ENCODE data around the gene TMEM232. TPM values are rescaled to one million over a fixed set of nuclear protein-coding genes. Genes with fewer than 3 reads are reported as not detected.

The TMEM232 gene
- total and polyA plus RNA-seq, 9 of the 15 experiments (the other 6 are each of a cell fraction or from before 2014, with no cell fraction given), result 0.09 to 2.2 (median 0.41) TPM

DNA sequence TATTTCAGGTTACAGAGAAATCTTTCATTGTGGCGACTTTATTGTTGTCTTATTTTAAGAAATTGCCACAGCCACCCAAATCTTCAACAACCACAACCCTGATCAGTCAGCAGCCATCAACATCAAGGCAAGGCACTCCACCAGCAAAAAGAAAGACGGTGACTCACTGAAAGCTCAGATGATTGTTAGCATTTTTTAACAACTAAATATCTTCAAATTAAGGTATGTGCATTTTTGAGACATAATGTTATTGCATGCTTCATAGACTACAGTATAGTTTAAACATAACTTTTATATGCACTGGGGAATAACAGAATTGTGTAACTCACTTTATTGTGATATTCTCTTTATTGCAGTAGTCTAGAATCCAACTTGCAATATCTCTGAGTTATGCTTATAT, 263.4 kb downstream of the TMEM232 start:
- TF ChIP-seq TCFL5 (CRISPR knock-in tag; conservative IDR thresholded peaks at IDR 0.05) (no peak), JUNB (CRISPR knock-in tag; conservative IDR thresholded peaks at IDR 0.05) (no peak), SOX6 (IDR thresholded peaks at IDR 0.05) (no peak), BACH1 (tag; IDR thresholded peaks at IDR 0.05) (no peak), MED1 (CRISPR knock-in tag; IDR thresholded peaks at IDR 0.05; ENCODE audit: borderline replicate concordance) (no peak), TRIM28 (IDR thresholded peaks at IDR 0.05) (no peak), ZNF134 (CRISPR knock-in tag; conservative IDR thresholded peaks at IDR 0.05) (no peak), ZNF239 (CRISPR knock-in tag; IDR thresholded peaks at IDR 0.05) (no peak), POLR2AphosphoS2 (IDR thresholded peaks at IDR 0.05; ENCODE audit: low read length) (no peak), ZNF23 (CRISPR knock-in tag; IDR thresholded peaks at IDR 0.05) (no peak)
- TF ChIP-seq, protein P1, sequence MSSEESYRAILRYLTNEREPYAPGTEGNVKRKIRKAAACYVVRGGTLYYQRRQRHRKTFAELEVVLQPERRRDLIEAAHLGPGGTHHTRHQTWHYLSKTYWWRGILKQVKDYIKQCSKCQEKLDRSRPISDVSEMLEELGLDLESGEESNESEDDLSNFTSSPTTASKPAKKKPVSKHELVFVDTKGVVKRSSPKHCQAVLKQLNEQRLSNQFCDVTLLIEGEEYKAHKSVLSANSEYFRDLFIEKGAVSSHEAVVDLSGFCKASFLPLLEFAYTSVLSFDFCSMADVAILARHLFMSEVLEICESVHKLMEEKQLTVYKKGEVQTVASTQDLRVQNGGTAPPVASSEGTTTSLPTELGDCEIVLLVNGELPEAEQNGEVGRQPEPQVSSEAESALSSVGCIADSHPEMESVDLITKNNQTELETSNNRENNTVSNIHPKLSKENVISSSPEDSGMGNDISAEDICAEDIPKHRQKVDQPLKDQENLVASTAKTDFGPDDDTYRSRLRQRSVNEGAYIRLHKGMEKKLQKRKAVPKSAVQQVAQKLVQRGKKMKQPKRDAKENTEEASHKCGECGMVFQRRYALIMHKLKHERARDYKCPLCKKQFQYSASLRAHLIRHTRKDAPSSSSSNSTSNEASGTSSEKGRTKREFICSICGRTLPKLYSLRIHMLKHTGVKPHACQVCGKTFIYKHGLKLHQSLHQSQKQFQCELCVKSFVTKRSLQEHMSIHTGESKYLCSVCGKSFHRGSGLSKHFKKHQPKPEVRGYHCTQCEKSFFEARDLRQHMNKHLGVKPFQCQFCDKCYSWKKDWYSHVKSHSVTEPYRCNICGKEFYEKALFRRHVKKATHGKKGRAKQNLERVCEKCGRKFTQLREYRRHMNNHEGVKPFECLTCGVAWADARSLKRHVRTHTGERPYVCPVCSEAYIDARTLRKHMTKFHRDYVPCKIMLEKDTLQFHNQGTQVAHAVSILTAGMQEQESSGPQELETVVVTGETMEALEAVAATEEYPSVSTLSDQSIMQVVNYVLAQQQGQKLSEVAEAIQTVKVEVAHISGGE (CRISPR knock-in tag; IDR thresholded peaks at IDR 0.05), result no peak
- 2% methylated on average over 2 of the region's 2 CpGs for WGBS (ENCODE audit: insufficient coverage, low coverage, missing lambda C conversion rate)
- BruUV-seq (replicated peaks), result no TSS peak
- H3K36me3 ChIP-seq (ENCODE audit: control insufficient read depth, insufficient read depth, low read length), result no peaks in the 10 kb centered on the region
- H4K20me1 ChIP-seq (replicated peaks; ENCODE audit: control insufficient read depth, insufficient read depth, low read length), result no peaks in the 10 kb centered on the region
- ChIA-PET CTCF (ENCODE audit: low intra/inter-chr PET ratio) (no interaction called here), POLR2A (no interaction called here)
- H3K4me2 ChIP-seq (ENCODE audit: insufficient read depth, low read length), result no peak overlapping the region
- DNase-seq (ENCODE audit: extremely low read depth in 1 of 4, low spot score in 3 of 4), result no peak
- no peak for ATAC-seq
- H3K9me1 ChIP-seq (ENCODE audit: control insufficient read depth, insufficient read depth, low read length), result no peaks in the 10 kb centered on the region
- no peak overlapping the region for H3K9ac ChIP-seq (ENCODE audit: insufficient read depth in 1 of 2, low read depth in 2 of 2, low read length in 2 of 2)
- H3K79me2 ChIP-seq (ENCODE audit: control insufficient read depth, insufficient read depth, low read length), result no peaks in the 10 kb centered on the region
- no peaks in the 10 kb centered on the region; the same call in none of the 2 replicates for H3K9me3 ChIP-seq (replicated peaks; ENCODE audit: control insufficient read depth, insufficient read depth, low read depth, low read length)
- in situ Hi-C loops (cut with MboI), result no loop called here
- H2AFZ ChIP-seq (ENCODE audit: low read depth, low read length), result no peak overlapping the region
- no peak overlapping the region for H3K27ac ChIP-seq (ENCODE audit: extremely low read depth, low read depth, low read length)
- no peaks in the 10 kb centered on the region for H3K27me3 ChIP-seq (ENCODE audit: control insufficient read depth in 2 of 2, insufficient read depth in 2 of 2, low read length in 2 of 2)
- H3K4me3 ChIP-seq, result no peak overlapping the region
- no peak for FAIRE-seq
- intact Hi-C loops (cut with micrococcal nuclease), result no loop called here
- H3K4me1 ChIP-seq (replicated peaks in 1 of 2; ENCODE audit: control insufficient read depth in 2 of 2, insufficient read depth in 2 of 2, low read length in 2 of 2), result no peaks in the 10 kb centered on the region
